ENCODE results near the gene CD81.

CD81 gene

DNA sequence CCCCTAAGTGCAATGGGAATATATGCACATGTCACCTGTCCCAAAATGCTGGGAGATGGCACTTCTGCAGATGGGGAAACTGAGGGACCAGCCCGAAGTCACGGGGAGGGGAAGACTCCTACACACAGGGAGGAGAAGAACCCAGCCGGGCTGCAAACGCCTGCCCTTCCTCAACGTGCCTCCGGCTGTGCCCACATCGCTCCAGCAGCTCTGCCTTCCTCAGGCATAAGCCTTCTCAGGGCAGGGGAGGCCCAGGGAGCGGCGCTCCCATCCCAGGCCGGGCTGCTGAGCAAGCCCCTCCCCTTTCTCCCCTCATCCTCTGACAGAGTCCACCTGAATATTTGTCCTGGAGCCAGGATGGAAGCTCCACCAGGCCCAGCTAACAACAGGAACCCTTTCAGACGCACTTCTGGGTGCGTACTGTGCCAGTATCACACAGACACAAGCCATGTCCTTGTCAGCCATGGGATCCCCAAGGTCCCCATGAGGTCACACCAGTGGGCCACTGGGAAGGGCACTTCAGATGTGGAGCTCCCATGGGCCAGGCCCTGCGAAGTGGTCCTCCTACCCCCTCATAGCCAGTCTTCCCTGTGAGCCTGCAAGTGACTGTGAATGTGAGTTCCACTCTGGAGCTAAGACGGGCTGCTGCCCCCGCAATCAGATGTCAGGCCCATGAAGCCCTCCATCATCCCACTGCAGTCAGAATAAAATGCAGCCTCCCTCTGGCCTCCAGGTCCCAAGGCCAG is 2.5 kb upstream of the CD81 start:
- DNase-seq (ENCODE audit: low read depth), result no peak
- TF ChIP-seq MYC (IDR thresholded peaks at IDR 0.05; ENCODE audit: low read depth, low read length) (no peak), POLR2A (IDR thresholded peaks at IDR 0.05; ENCODE audit: extremely low read depth, insufficient read length) (no peak)
- TF ChIP-seq, protein P1, sequence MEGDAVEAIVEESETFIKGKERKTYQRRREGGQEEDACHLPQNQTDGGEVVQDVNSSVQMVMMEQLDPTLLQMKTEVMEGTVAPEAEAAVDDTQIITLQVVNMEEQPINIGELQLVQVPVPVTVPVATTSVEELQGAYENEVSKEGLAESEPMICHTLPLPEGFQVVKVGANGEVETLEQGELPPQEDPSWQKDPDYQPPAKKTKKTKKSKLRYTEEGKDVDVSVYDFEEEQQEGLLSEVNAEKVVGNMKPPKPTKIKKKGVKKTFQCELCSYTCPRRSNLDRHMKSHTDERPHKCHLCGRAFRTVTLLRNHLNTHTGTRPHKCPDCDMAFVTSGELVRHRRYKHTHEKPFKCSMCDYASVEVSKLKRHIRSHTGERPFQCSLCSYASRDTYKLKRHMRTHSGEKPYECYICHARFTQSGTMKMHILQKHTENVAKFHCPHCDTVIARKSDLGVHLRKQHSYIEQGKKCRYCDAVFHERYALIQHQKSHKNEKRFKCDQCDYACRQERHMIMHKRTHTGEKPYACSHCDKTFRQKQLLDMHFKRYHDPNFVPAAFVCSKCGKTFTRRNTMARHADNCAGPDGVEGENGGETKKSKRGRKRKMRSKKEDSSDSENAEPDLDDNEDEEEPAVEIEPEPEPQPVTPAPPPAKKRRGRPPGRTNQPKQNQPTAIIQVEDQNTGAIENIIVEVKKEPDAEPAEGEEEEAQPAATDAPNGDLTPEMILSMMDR (IDR thresholded peaks at IDR 0.05; ENCODE audit: low read depth, low read length), result no peak
- TF ChIP-seq, protein P2, sequence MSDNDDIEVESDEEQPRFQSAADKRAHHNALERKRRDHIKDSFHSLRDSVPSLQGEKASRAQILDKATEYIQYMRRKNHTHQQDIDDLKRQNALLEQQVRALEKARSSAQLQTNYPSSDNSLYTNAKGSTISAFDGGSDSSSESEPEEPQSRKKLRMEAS (IDR thresholded peaks at IDR 0.05; ENCODE audit: low read depth, low read length), result no peak
- no peak overlapping the region for H3K4me3 ChIP-seq (ENCODE audit: low read depth, low read length)

DNA sequence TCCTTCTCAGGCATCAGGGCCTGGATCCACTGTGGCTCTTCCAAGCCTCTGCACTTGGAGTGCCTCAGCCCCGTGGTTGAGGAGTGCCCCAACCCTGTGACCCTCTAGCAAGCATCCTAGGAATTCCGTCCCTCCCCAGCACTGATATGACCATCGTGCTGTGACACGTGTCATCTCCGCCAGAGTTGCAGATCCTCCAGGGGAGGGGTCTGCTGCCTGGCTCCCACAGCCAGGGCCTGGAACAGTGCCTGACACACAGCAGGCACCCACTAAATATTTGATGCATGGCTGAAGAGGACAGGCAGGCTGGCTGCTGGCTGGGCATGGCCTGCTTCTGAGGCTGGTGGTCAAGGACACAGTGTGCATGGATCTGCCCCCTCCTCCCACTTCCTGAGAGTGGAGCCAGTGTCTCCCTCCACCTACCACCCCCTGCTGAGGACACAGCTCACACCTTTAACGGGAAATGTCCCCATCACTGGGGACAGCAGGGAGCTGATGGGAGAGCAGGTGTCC is 1.7 kb upstream of the CD81 start:
- no peak overlapping the region for H3K4me3 ChIP-seq (ENCODE audit: low read depth, low read length)
- TF ChIP-seq, protein P1 (IDR thresholded peaks at IDR 0.05; ENCODE audit: low read depth, low read length), result no peak
- TF ChIP-seq MYC (IDR thresholded peaks at IDR 0.05; ENCODE audit: low read depth, low read length) (no peak), POLR2A (IDR thresholded peaks at IDR 0.05; ENCODE audit: extremely low read depth, insufficient read length) (no peak)
- TF ChIP-seq, protein P2 (IDR thresholded peaks at IDR 0.05; ENCODE audit: low read depth, low read length), result no peak
- DNase-seq (ENCODE audit: low read depth), result no peak

DNA sequence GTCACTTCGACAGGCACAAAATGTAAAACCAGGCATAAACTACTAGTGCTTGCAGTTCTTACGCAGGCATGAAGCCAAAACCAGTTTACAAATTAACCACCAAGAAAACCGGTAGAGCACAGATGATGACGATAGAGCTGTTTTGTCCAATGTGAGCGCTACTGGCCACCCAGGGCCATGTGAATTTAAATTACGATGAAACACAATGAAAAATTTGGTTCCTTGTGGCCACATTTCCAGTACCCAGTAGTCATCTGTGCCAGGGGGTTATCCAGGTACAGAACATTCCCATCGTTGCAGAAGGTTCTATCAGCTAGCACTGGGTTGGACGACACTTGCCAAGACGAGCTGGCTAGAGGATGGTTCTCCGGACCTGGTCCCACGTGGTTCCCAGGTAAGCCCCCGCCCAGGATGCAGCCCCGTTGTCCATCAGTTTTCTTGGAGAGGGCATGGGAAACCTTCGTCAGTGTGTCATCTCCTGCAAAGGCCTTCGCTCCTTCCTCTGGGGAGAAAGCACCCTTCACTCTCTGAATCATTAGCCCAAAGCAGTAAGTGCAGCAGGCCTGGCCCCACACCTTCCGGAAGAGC is 1.1 kb upstream of the CD81 start:
- TF ChIP-seq MYC (IDR thresholded peaks at IDR 0.05; ENCODE audit: low read depth, low read length) (no peak), POLR2A (IDR thresholded peaks at IDR 0.05; ENCODE audit: extremely low read depth, insufficient read length) (no peak)
- TF ChIP-seq, protein P1 (IDR thresholded peaks at IDR 0.05; ENCODE audit: low read depth, low read length), result no peak
- TF ChIP-seq, protein P2 (IDR thresholded peaks at IDR 0.05; ENCODE audit: low read depth, low read length), result no peak
- no peak for DNase-seq (ENCODE audit: low read depth)
- H3K4me3 ChIP-seq (ENCODE audit: low read depth, low read length), result no peak overlapping the region

DNA sequence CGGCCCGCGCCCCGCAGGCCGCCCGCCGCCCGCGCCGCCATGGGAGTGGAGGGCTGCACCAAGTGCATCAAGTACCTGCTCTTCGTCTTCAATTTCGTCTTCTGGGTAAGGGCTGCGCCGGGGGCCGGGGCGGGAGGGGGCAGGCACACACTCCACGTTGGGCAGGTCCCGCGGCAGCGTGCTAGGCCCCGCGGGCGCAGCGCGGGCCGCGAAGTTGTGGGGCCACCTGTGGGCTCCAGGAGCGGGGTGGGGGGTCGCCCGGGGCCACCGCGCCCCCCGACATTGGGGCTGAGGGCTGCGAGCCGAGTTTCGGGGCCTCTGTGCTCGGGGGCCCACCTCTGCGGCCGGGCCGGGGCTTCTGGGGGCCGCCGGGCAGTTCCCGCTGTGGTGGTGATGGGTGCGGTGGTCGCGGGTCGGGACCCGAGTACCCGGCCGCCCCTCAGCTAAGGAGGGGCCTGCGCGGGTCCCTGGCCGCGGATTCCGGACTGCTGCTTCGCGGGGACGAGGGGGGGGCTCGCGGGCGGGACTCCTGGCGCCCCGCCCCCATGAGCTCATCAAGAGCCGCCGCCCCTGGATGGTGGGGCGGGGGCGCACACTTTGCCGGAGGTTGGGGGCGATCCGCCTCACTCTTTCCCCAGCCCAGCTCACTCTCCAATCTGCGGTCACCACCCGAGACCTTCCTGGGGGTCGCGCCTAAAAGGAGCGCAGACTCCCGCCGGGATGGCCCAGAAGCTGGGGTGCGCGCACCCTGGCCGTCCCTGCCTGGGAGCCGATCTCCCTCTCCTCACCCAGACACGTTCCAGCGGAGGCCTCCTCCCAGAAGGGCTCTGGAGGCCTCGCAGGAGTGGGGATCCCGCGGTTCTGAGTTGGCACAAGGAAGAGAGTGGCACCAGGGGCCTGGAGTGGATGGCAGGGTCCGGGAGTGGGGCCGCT is 667 bp downstream of the CD81 start:
- DNase-seq (ENCODE audit: low read depth), result peak; percentile 62
- H3K4me3 ChIP-seq (ENCODE audit: low read depth, low read length), result peak overlapping the region; percentile 70

DNA sequence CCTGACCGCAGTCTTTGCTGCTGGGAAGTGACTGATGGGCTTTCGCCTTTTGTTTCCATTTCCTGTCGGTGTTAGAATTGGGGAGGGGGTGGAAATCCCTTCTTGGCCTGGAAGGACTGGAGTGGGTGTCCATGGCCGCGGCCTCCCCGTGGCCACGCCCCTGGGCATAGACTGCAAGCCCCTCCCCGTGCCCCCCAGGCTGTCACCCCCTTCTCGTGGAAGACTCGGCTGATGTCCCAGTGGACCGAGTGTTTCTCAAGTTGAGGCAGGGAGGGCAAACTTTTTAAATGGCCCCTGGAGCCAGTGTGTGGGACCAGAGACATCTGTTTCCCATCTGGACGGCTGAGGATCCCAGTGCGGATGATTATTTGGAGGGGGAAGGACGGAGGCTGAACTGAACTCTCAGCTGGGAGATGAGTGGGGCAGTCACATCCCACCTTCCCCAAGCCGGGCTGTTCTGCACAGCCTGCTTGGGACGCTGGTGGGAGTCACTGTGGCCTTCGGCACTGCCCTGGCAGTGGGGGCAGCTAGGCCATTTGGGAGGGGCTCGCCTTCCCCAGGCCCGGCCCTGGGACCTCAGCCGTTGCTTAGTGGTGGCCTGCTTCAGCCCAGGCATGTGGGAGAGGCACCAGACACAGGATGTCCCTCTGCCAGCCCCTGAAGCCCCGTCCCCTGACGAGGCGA is 1.6 kb downstream of the CD81 start:
- no peak for TF ChIP-seq MYC (IDR thresholded peaks at IDR 0.05; ENCODE audit: low read depth, low read length)
- TF ChIP-seq, protein P1 (IDR thresholded peaks at IDR 0.05; ENCODE audit: low read depth, low read length), result no peak
- TF ChIP-seq POLR2A (IDR thresholded peaks at IDR 0.05; ENCODE audit: extremely low read depth, insufficient read length), result no peak
- TF ChIP-seq, protein P2 (IDR thresholded peaks at IDR 0.05; ENCODE audit: low read depth, low read length), result no peak
- DNase-seq (ENCODE audit: low read depth), result no peak
- H3K4me3 ChIP-seq (ENCODE audit: low read depth, low read length), result peak overlapping the region; percentile 70

More for the DNA sequence above, 667 bp downstream of the CD81 start:
- TF ChIP-seq, protein P2 (IDR thresholded peaks at IDR 0.05; ENCODE audit: low read depth, low read length), result no peak
- peak; percentile 28 for TF ChIP-seq POLR2A (IDR thresholded peaks at IDR 0.05; ENCODE audit: extremely low read depth, insufficient read length)
